ENCODE measurements around the gene PPEF1. TPM values are rescaled to one million over a fixed set of nuclear protein-coding genes. Genes with fewer than 3 reads are reported as not detected.
"Not testable (repeated sequence)": the region's sequence is repeated elsewhere in the genome, so short reads cannot be mapped to it uniquely, and the experiment has no call there.

The PPEF1 gene
- polyA plus RNA-seq, 4 donors = 0.10 to 0.34 TPM; not detected in 2

DNA sequence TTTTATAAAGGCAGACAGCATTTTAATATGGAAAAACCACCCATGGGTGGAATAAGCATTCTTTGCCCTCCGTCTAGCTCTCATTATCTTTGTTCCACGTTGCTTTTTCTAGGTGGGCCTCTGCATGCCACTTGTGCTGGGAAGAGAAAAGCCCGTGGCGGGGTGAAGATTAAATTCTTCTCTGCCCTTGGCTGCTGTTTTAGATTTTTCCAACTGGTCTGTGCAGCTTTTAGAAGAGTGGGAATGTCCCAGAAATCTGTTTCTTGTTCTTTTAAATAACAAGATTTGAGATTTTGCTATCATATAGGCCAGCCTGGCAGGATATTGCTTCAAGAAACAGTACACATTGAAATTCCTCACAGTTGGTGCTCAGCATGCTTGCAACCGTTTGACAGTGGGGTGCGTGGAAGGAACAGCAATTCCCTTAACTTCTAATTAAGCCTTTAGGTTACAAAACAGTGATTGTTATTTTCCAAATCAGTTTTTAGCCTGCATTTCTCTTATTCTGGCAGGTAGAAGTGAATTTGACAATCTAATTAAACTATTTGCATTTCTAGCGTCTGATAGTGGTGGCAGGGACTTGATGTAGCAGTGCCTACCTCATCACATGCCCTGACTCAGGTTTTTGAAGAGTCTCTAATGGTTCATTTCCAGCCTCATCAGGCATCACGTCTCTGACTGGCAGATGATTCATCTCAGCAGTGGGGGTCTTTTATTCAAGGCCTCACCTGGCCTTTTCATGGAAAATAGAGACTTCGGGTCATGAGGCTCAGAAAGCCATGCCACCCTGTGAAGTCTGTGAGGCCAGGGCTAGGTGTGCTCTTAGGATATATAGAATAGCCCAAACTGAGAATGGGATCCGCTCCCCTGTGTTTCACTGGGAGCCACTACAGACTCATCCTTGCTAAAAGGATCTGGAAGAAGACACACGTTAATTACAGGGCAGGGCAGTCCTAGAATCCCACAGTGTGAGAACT, 50.8 kb downstream of the PPEF1 start:
- DNase-seq (no peak), FAIRE-seq (no peak)
- H3K9me3 ChIP-seq (ENCODE audit: control insufficient read depth in 2 of 2, insufficient read depth in 1 of 2, low read depth in 1 of 2, low read length in 1 of 2) = no peaks in the 10 kb centered on the region
- H3K4me3 ChIP-seq (ENCODE audit: low read depth in 1 of 3, low read length in 3 of 3) = no peak overlapping the region
- no peak overlapping the region for H3K27ac ChIP-seq (ENCODE audit: low read depth in 1 of 3, low read length in 2 of 3)
- WGBS, 3 donors = 67 to 80% (median 75%) methylated on average over 11 of the region's 11 CpGs
- no peaks in the 10 kb centered on the region for H3K27me3 ChIP-seq (ENCODE audit: control insufficient read depth in 3 of 3, insufficient read depth in 3 of 3, low read length in 3 of 3)
- H3K4me1 ChIP-seq (ENCODE audit: control insufficient read depth in 3 of 3, insufficient read depth in 2 of 3, low read depth in 1 of 3, low read length in 2 of 3) = no peaks in the 10 kb centered on the region
- no peaks in the 10 kb centered on the region for H3K36me3 ChIP-seq (ENCODE audit: control insufficient read depth in 3 of 3, insufficient read depth in 2 of 3, low read depth in 1 of 3, low read length in 3 of 3)

- Histone ChIP-seq H3K27ac (ENCODE audit: low read depth in 1 of 3, low read length in 2 of 3) (no peak overlapping the region), H3K4me3 (ENCODE audit: low read depth in 1 of 3, low read length in 3 of 3) (no peak overlapping the region), H3K4me1 (ENCODE audit: control insufficient read depth in 3 of 3, insufficient read depth in 2 of 3, low read depth in 1 of 3, low read length in 2 of 3) (no peaks in the 10 kb centered on the region), H3K27me3 (ENCODE audit: control insufficient read depth in 3 of 3, insufficient read depth in 3 of 3, low read length in 3 of 3) (no peaks in the 10 kb centered on the region), H3K36me3 (ENCODE audit: control insufficient read depth in 3 of 3, insufficient read depth in 2 of 3, low read depth in 1 of 3, low read length in 3 of 3) (no peaks in the 10 kb centered on the region), H3K9me3 (ENCODE audit: control insufficient read depth in 2 of 2, insufficient read depth in 1 of 2, low read depth in 1 of 2, low read length in 1 of 2) (no peaks in the 10 kb centered on the region)
- DNase-seq (no peak), FAIRE-seq (no peak)
- 80 to 88% (median 85%) methylated on average over 3 of the region's 3 CpGs for WGBS, 3 donors
Measured at GRCh38 chrX:18761750-18762149, 54.3 kb downstream of the PPEF1 start.

GRCh38 chrX:18763106-18763505, 55.7 kb downstream of the PPEF1 start:
- not testable (repeated sequence) for H3K4me1 ChIP-seq (ENCODE audit: control insufficient read depth in 3 of 3, insufficient read depth in 2 of 3, low read depth in 1 of 3, low read length in 2 of 3); FAIRE-seq; H3K27ac ChIP-seq (ENCODE audit: low read depth in 1 of 3, low read length in 2 of 3); H3K9me3 ChIP-seq (ENCODE audit: control insufficient read depth in 2 of 2, insufficient read depth in 1 of 2, low read depth in 1 of 2, low read length in 1 of 2); H3K4me3 ChIP-seq (ENCODE audit: low read depth in 1 of 3, low read length in 3 of 3); H3K36me3 ChIP-seq (ENCODE audit: control insufficient read depth in 3 of 3, insufficient read depth in 2 of 3, low read depth in 1 of 3, low read length in 3 of 3); DNase-seq; H3K27me3 ChIP-seq (ENCODE audit: control insufficient read depth in 3 of 3, insufficient read depth in 3 of 3, low read length in 3 of 3)
- 53 to 76% (median 57%) methylated on average over 3 of the region's 3 CpGs for WGBS, 3 donors

- FAIRE-seq (no peak), DNase-seq (no peak)
- H3K4me1 ChIP-seq (ENCODE audit: control insufficient read depth in 3 of 3, insufficient read depth in 2 of 3, low read depth in 1 of 3, low read length in 2 of 3) = no peaks in the 10 kb centered on the region
- H3K4me3 ChIP-seq (ENCODE audit: low read depth in 1 of 3, low read length in 3 of 3) = no peak overlapping the region
- WGBS, 3 donors = 48 to 64% (median 52%) methylated on average over 1 of the region's 1 CpG
- H3K36me3 ChIP-seq (ENCODE audit: control insufficient read depth in 3 of 3, insufficient read depth in 2 of 3, low read depth in 1 of 3, low read length in 3 of 3) = no peaks in the 10 kb centered on the region
- H3K27me3 ChIP-seq (ENCODE audit: control insufficient read depth in 3 of 3, insufficient read depth in 3 of 3, low read length in 3 of 3) = no peaks in the 10 kb centered on the region
- H3K27ac ChIP-seq (ENCODE audit: low read depth in 1 of 3, low read length in 2 of 3) = no peak overlapping the region
- H3K9me3 ChIP-seq (ENCODE audit: control insufficient read depth in 2 of 2, insufficient read depth in 1 of 2, low read depth in 1 of 2, low read length in 1 of 2) = no peaks in the 10 kb centered on the region
Measured at GRCh38 chrX:18769364-18769763, 61.9 kb downstream of the PPEF1 start.

- no peaks in the 10 kb centered on the region for H3K4me1 ChIP-seq (ENCODE audit: control insufficient read depth in 3 of 3, insufficient read depth in 2 of 3, low read depth in 1 of 3, low read length in 2 of 3)
- WGBS, 3 donors = 39 to 52% (median 49%) methylated on average over 7 of the region's 7 CpGs
- H3K27ac ChIP-seq (ENCODE audit: low read depth in 1 of 3, low read length in 2 of 3) = no peak overlapping the region
- H3K36me3 ChIP-seq (ENCODE audit: control insufficient read depth in 3 of 3, insufficient read depth in 2 of 3, low read depth in 1 of 3, low read length in 3 of 3) = no peaks in the 10 kb centered on the region
- FAIRE-seq (no peak), DNase-seq (no peak)
- no peak overlapping the region for H3K4me3 ChIP-seq (ENCODE audit: low read depth in 1 of 3, low read length in 3 of 3)
- no peaks in the 10 kb centered on the region for H3K27me3 ChIP-seq (ENCODE audit: control insufficient read depth in 3 of 3, insufficient read depth in 3 of 3, low read length in 3 of 3)
- no peaks in the 10 kb centered on the region for H3K9me3 ChIP-seq (ENCODE audit: control insufficient read depth in 2 of 2, insufficient read depth in 1 of 2, low read depth in 1 of 2, low read length in 1 of 2)
Measured at GRCh38 chrX:18769812-18770573, 62.5 kb downstream of the PPEF1 start.

DNA sequence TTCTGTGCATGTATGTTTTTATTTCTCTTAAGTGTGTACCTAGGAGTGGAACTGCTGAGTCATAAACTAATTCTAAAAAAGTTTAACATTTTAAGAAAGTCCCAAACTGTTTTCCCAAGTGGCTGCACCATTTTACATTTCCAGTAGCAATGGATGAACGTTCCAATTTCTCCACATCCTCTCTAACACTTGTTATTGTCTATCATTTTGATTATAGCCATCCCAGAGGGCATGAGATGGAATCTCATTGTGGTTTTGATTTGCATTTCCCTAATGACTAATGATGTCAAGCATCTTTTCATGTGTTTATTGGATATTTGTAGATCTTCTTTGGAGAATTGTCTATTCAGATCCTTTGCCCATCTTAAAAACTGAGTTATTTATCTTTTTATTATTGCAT, 82.5 kb downstream of the PPEF1 start:
- Histone ChIP-seq H3K27me3 (ENCODE audit: control insufficient read depth in 3 of 3, insufficient read depth in 3 of 3, low read length in 3 of 3) (no peaks in the 10 kb centered on the region), H3K9me3 (ENCODE audit: control insufficient read depth in 2 of 2, insufficient read depth in 1 of 2, low read depth in 1 of 2, low read length in 1 of 2) (no peaks in the 10 kb centered on the region), H3K4me1 (ENCODE audit: control insufficient read depth in 3 of 3, insufficient read depth in 2 of 3, low read depth in 1 of 3, low read length in 2 of 3) (no peaks in the 10 kb centered on the region), H3K4me3 (ENCODE audit: low read depth in 1 of 3, low read length in 3 of 3) (no peak overlapping the region), H3K36me3 (ENCODE audit: control insufficient read depth in 3 of 3, insufficient read depth in 2 of 3, low read depth in 1 of 3, low read length in 3 of 3) (no peaks in the 10 kb centered on the region), H3K27ac (ENCODE audit: low read depth in 1 of 3, low read length in 2 of 3) (no peak overlapping the region)
- 22 to 56% (median 54%) methylated on average over 1 of the region's 1 CpG for WGBS, 3 donors
- DNase-seq (no peak), FAIRE-seq (no peak)

DNA sequence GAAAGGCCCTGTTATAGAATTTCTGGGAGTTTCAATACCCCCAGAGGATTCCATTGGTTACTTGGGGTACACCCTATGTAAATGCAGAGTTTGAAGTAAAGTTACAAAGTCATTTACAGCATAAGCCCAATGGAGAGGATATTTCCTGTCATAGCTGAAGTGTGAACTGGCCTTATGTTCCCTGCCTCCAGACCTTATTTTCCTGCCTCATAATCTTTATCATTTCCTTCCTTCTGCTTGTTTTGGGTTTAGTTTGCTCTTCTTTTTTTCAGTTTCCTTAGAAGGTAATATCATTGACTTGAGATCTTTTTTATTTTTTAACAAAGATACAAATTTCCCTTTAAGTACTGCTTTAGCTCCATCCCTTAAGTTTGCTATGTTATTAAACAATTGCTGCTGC, 85.4 kb downstream of the PPEF1 start:
- no peaks in the 10 kb centered on the region for H3K4me1 ChIP-seq (ENCODE audit: control insufficient read depth in 3 of 3, insufficient read depth in 2 of 3, low read depth in 1 of 3, low read length in 2 of 3)
- H3K27ac ChIP-seq (ENCODE audit: low read depth in 1 of 3, low read length in 2 of 3) = no peak overlapping the region
- no peak overlapping the region for H3K4me3 ChIP-seq (ENCODE audit: low read depth in 1 of 3, low read length in 3 of 3)
- no peak for DNase-seq
- FAIRE-seq = no peak
- no peaks in the 10 kb centered on the region for H3K9me3 ChIP-seq (ENCODE audit: control insufficient read depth in 2 of 2, insufficient read depth in 1 of 2, low read depth in 1 of 2, low read length in 1 of 2)
- H3K36me3 ChIP-seq (ENCODE audit: control insufficient read depth in 3 of 3, insufficient read depth in 2 of 3, low read depth in 1 of 3, low read length in 3 of 3) = no peaks in the 10 kb centered on the region
- H3K27me3 ChIP-seq (ENCODE audit: control insufficient read depth in 3 of 3, insufficient read depth in 3 of 3, low read length in 3 of 3) = no peaks in the 10 kb centered on the region

GRCh38 chrX:18793601-18794089, 86.2 kb downstream of the PPEF1 start:
- no peak for FAIRE-seq
- Histone ChIP-seq H3K4me1 (ENCODE audit: control insufficient read depth in 3 of 3, insufficient read depth in 2 of 3, low read depth in 1 of 3, low read length in 2 of 3) (no peaks in the 10 kb centered on the region), H3K27ac (ENCODE audit: low read depth in 1 of 3, low read length in 2 of 3) (no peak overlapping the region), H3K36me3 (ENCODE audit: control insufficient read depth in 3 of 3, insufficient read depth in 2 of 3, low read depth in 1 of 3, low read length in 3 of 3) (no peaks in the 10 kb centered on the region), H3K4me3 (ENCODE audit: low read depth in 1 of 3, low read length in 3 of 3) (no peak overlapping the region), H3K27me3 (ENCODE audit: control insufficient read depth in 3 of 3, insufficient read depth in 3 of 3, low read length in 3 of 3) (no peaks in the 10 kb centered on the region), H3K9me3 (ENCODE audit: control insufficient read depth in 2 of 2, insufficient read depth in 1 of 2, low read depth in 1 of 2, low read length in 1 of 2) (no peaks in the 10 kb centered on the region)
- 35 to 57% (median 45%) methylated on average over 7 of the region's 7 CpGs for WGBS, 3 donors
- DNase-seq = no peak
